Hematopoietic multipotent progenitor cell treated with erythropoietin and hydrocortisone succinate and interleukin-3 and kit ligand, for 8 days (in vitro differentiated cells): ENCODE results near the gene MRPS18A.

Source experiments
- DNase-seq: peaks from one replicate; pipeline ENCODE4 v3.0.0-alpha.2; 2015

Gene MRPS18A

DNA sequence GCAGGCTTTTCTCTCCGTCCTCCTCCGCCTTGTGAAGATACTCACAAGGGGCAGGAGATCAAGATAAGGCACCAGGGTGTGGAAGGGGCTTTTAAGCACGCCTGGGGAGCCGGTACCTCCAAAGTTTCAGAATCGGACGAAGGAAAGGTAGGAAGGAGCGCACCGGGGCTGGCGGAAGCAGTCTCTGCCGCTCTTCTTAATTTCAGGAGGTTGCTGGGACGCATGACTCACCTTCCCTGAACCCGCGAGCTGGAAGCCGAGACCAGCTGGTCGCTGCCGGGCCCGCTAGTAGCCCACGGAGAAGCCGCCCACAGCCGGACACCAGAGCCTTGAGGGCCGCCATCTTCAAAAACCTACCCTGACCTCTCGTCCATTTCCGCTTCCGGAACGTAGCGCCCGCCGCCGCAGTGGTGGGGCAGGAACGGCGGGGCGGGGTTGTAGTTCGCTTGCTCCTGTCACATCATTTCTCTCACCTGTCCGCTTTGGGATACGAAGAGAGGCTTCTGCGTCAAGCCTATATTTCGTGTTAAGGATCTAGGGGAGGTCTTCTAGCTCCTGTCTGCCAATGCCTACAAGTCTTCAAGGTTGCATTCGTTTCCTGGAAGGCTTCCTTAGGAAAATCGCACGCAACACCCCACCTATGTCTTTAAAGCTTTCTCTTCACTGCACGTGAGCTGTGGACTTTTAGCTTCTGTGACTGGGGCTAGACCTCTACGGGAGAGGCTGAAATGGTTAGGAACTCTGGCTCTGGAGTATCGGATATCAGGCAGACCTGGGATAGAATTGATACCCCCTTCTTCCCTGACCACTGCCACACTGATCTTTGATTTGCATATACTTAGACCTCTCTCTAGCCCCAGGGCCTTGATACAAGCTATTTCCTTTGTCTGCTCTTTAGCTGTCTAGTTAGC lies at the start of gene MRPS18A:
MRPS18A (minus strand) TSS at position 355 of the 911 bp plus-strand sequence; CDS start at position 343, 12 bp downstream.
- peak; percentile 82 for DNase-seq

DNA sequence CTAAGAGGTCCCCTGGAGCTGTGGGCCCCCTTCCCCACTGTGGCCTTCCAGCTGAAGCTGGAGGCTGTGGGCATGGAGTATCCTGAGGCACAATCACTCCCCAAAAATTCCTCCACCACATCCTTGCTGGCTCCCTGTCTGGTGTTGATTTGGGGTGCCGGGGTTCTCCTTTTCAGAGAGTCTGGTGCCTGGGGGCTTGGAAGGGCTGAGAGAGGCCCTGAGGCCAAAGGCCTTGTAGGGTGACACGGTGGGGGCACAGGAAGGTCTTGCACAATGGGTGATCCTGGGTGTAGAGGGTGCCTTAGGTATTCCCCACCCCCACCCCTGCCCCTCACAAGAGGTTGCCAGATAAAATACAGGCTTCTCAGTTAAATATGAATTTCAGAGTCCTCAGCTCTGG lies 49.3 kb upstream of the MRPS18A start:
- no peak for DNase-seq

DNA sequence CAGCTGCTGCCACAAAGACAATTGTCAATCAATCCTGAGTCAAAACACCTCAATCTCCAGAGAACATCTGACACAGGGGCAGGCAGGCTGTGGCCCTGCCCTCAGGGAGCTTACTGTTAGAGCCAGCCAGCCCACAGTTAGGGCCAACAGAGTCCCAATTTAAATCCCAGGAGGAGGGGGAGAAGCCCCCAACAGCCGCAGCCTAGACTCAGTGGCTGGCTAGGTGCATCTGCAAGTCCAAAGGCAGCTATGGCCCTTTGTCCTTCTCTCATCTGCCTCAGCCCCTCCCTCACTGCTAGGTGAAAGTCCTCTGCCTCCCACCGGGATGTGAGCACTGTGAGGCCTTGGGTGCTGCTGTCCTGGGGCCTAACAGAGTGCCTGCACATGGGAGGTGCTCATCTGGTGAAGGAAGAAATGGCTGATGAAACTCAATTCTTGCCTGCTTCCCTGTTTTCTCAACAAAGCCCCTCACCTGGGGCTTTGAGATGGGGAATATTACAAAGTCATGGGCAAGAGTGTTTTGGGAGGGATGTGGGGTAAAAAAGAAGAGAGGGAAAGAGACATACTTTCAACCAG lies 48.7 kb upstream of the MRPS18A start:
- DNase-seq = no peak

DNA sequence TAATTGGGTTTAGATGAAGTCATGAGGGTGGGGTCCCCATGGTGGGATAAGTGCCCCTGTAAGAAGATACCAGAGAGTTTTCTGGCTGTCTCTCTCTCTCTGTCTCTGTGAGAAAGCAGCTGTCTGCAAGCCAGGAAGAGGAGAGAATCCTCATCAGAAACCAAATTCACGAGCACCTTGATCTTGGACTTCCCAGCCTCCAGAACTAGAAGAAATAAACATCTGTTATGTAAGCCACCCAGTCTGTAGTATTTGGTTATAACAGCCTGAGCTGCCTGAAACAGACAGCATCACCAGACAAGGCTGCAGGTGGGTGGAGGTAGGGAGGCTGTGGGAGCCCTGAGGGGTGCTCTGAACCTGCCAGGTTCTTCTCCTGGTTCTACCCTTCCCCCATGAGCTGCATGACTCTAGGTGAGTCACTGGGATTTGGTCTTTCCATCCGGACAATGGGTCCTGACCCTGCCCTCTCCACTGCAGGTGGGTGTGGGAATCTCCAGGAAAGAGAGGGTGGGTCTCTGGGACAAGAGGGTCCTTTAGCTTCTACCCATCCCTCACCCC lies 48.1 kb upstream of the MRPS18A start:
- no peak for DNase-seq

DNA sequence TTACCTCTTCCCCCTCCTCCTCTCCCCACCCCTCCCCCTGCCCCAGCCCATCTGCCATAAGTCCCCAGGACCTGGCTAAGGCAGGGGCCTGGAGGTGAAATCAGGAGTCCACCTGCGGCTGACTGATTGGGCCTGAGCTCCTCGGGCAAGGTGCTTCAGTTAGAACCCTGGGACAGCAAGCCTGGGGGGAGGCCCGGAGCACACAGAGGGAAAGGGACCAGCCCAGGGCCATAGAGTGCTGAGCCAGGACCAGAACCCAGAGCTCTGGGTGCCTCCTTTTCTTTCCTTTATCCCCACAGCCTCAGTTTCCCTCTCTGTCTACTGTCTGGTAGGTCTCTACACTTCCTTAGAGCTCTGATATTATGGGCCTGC lies 46.7 kb upstream of the MRPS18A start:
- DNase-seq = no peak

DNA sequence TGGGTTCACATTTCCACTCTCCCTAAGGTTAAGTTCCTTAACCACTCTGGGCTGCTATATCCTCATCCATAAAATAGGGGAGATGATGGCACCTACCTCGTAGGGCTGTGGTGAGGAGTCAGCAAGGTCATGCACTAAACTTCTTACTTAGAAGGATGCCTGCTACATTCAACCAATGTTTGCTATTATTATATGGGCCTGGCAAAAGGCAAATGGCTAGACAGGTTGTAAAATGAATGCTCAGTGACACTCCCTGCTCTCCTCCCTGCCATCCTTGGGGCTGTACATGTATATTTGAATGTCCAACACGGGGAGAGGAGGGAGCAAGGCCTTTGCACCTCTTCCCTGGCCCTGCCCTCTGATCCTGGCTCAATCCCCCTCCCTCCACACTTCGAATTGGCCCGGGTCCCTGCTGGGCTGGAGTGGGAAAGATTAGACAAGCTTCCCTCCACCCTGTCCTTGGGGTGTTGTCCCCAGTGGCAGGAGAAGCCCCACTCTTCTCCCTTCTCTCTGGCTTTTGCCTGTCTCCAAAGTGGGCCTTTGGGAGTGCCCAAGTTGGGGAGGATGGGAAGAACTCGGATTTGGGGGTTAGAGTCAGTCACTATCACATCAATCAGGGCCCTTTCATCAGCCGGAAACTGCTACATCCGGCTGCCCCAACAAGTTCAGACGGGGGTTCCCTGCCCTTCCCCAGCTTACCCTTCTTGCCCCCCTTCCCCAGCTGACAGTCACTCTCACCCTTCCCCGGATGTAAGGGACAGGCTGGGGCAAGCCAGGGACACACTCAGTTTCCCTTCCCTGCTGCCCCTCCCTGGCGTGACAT lies 46.1 kb upstream of the MRPS18A start:
- peak; percentile 25 for DNase-seq

DNA sequence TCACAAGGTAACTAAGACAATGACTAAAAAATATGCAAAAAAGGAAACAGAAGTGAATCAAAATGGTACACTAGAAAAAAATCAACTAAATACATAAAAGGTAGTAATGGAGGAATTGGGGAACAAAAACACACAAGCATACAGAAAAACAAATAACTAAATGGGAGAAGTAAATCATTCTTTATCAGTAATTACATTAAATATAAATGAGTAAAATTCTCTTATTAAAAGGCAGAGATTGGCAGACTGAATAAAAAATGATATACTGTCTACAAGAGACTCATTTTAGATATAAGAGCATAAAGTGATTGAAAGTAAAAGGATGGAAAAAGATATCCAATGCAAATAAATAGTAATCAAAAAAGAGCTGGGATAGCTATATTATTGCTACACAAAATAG lies 43.0 kb upstream of the MRPS18A start:
- no peak for DNase-seq

DNA sequence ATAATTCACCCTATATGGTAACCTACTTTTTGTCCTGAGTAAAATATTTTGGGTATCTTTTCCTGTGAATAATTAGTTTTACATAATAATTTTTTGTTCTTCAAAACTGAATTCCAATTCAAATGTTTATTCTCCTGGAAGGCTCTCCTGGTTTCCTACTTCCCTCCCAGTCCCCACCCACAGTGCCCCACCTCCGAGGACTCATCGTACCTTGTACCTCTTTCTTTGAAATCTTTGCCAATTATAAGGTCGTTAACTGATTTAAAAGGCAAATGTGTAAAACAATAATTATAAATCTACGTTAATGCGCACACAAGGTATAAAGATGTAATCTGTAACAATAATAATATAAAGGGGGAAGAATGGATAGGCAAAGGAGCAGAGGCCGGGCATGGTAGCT lies 41.9 kb upstream of the MRPS18A start:
- DNase-seq = no peak

DNA sequence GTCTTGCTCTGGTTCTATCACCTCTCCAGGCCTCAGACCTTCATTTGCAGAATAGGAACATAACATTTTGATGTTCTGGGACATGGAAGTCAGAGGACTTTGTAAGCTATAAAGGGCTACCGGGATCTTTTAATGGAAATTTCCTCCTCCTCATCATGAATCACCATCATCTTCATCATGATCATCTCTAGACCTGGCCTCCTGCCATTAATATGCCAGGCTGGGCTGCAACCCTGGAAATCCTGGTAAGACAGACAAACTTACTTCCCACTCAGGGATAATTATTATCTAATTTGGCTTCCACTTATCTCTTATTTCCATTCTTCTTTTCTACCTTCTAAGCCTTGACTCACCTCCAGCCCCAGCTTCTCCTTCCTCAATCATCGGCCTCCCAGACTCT lies 41.0 kb upstream of the MRPS18A start:
- DNase-seq = no peak

DNA sequence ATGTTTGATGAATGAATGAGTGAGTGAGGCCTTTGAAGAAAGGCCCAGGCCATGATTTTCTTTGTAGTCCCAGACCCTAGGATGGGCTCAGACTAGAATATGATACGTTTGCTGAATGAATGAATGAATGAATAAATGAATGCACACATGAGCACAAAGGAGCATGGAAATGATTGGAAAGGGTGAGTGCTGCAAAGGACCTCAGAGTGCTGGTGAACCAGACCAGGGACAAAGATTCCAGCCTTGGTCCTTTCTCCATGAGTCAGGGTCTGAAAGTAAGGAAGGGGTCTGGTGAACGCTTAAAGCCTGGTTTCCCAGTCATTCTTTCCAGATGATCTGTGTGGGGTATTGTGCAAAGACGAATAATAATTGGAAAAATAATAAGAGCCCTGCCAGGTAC lies 40.0 kb upstream of the MRPS18A start:
- DNase-seq = no peak

DNA sequence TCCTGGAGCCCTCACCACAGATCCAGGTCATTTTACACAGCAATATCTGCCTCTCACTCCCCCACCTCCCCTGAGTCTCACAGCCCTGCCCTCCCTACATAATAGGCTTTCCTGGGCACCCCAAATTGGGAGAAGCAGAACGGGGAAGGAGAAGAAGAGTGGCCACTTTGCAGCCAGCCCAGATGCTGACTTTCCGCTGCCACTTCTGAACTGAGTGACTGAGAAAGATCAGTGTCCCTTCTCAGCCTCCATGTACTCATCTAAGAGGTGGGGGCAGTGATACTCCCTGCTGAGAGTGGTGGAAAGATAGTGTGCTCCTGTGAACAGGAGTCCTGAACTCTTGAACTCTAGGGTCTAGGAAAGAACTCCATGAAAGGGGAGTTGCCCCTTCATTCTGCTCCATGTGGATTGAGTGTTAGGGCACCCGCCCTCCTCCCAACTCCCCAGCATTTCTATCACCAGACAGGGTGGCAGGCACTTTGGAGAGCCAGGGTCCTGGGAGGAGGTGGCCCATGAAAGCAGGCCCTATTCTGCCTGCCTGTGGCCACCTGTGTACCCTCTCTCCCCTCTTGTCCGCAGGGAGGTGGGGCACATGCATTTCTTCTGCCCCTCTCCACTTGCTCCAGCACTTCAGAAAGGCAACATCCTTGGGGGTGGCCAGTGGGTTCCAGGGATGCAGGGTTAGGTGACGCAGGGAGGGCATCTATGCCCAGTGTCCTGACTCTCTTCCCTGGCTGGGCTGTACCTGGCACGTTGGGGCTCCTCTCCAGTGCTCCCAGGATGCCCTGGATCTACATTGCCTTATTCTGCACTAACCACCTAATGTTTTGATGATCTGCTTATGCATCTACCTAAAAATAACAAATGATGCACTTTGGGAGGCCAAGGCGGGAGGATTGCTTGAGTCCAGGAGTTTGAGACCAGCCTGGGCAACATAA lies 38.3 kb upstream of the MRPS18A start:
- peak; percentile 38 for DNase-seq

DNA sequence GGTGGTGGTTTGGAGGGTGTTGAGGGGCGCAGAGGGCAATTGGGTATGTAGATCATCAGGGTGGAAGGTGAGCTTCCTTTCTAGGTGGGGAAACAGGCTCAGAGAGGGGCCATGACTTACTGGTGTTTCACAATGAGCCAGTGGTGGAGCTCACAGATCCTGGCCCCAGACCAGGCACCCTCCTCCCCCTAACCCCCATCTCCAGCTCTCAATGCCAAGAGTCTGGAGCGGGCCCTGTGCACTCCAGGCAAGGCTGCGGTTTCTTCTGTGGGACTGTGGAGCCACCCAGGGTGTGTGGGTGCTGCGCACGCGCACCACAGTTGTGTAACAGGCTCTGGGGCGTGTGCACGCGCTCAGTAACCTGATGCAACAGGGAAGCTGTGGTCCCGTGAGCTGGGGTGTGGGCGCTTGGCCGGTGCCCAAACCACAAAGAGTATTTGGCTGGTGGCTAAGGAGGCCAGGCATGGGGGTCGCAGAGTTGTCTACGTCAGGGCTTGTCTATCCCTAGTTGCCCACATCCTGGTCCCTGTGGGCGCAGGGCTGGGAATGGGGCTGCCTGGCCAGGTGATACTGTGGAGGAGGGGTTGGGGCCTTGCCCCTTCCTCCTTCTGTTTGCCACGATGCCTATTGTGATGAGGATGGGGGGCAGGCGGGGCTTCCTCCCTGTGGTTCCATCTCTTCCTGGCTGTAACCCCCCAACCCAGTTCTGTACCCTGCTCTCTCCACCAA lies 37.5 kb upstream of the MRPS18A start:
- peak; percentile 98 for DNase-seq

DNA sequence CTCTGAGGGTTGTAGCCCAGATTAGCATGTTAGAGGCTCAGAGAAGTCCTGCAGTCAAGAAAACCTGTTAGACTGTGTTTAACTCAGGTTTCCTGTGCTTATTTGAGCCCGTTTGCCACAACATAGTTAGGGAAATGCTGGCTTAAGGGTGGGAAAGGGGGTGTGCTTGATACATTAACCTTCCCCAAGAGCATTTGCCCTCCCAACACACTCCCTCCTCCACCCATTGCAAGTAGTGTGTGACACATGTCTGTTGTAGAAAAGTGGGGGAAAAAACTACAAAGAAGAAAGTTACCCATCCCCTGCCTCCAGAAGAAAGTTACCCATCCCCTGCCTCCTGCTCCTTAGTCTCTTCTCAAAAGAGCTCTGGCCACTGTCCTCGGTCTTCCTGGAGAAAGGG lies 36.8 kb upstream of the MRPS18A start:
- no peak for DNase-seq

DNA sequence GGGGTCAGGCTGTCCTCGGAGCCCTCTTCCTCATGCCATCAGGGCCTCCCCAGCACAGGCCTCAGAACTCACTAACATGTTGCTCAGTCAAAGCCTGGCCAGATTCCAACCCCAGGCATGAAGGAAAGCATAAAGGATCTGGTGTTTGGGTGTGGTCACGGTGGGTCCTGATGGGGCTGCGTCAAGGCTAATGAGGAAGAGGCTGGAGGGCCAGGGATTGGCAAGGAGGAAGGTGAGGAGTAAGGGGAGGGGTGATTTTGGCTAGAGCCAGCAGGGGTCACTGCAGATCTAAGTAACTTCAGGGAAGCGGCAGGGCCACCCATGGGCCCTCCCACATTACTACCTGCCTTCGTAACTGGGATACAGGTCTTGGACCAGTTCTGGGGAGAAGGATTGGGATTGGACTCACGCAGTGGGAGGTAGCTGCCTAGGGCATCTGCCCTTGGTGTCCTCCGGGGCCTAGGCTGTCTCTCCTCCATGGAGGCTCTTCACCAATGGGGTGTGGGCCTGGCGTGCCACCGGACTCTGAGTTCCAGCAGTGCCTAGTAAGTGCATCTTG lies 36.2 kb upstream of the MRPS18A start:
- peak; percentile 91 for DNase-seq

DNA sequence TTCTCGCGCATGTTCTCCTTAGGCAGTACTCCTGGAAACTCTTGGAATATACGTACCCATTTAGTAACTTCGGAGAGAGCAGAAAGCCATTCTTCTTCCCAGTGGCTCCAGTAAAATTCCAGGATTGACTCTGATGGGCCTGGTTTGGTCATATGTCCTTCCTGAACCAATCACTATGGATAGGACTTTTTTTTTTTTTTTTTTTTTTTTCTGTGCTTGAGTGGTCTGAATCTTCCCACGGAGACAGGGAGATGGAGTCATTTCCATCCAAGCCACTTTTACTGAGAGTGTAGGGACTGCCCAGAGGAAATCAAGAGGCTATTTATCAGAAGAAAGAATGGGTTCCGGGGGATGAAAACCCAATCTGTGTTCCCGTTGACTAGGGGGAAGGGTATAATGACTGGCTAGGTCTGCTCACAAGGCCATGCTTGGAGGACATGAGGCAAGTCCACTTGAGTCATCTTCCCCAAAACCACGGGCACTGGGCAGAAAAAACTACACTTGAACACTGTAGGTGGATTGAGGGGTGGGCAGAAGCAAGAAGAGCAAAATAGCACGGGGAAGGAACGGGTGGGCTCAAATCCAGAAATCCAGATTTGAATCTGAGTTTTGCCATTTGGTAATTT lies 35.4 kb upstream of the MRPS18A start:
- no peak for DNase-seq

DNA sequence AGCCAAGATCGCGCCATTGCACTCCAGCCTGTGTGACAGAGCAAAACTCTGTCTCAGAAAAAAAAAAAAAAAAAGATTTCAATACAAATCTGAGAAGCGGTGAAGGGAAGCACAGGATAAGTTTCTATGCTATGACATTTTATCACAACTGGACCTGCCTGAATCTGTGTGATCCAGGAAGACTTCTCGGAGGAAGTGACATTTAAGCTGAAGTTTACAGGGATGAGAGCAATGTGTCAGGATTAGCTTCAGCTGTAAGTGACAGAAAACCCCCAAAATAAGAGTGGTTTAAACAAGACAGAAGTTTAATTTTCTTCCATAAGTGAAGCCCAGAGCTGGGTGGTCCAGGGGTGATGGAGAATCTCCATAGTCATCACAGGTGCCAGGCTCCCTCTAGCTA lies 33.4 kb upstream of the MRPS18A start:
- DNase-seq = no peak

DNA sequence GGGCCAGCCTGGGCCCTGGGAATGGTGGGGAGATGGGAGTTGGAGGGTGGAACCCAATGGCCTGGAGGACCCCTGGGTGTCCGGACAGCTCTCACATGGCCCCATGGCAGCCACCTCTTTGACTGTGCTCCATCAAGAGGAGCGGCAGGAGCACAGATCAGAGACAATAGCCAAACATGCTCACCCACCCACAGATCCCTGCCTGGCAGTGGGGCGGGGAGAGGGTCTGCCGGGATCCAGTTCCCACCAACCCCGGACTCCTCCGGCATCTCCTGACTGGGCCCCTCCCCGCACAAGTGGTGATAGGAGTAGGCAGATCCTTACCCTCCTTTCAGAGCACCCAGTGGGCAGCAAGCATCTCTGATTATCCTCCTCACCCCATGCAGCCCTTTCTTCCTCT lies 31.9 kb upstream of the MRPS18A start:
- no peak for DNase-seq

DNA sequence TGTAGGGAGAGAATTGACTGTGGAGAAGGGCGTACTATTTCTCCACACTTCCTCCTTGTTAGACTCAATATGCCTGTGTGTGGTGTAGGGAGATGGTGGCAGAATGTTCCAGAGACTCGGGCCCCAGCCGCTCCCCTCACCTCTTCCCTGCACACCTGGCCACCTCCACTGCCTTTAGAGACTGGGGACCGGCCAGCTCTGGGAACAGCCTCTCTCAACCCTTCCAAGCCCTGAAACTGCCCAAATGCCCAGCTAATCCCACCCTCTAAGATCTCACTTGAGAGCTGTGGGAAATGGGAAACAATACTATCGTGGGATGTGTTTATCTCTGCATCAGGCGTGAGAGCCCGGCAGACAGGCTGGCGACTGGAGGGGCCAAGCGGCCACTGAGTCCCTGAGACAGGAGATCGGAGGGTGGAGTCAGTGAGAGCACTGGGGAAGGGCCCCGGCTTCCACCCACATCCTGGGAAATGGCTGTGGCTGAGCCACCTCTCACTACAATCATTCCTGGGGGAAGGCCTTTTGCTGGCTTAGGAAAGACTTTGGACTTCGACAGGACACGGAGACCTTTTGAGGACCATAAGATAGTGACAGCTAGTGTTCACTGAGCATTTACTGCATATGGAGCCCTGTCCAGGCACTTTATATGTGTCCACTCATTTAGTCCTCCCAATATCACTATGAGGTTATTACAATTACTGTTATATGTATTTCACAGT lies 31.0 kb upstream of the MRPS18A start:
- DNase-seq = no peak

DNA sequence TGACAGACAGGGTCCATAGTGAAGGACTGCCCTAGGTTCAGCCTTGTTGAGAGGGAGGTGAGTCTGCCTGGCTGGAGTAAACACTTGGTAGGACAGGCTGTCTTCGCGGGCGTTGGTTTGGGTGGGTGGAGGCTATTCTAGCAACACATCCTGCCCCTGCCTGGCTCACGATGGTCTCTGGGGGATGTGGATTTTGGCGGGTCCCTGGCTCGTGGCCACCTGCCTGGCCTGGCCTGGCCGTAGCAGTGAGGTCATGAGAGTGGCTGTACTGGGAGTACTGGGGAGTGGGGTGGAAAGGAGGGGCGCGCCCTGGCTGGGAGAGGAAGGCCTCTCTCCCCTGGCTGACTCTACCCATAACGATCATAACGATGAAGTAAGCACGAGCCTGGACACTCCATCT lies 30.2 kb upstream of the MRPS18A start:
- no peak for DNase-seq

DNA sequence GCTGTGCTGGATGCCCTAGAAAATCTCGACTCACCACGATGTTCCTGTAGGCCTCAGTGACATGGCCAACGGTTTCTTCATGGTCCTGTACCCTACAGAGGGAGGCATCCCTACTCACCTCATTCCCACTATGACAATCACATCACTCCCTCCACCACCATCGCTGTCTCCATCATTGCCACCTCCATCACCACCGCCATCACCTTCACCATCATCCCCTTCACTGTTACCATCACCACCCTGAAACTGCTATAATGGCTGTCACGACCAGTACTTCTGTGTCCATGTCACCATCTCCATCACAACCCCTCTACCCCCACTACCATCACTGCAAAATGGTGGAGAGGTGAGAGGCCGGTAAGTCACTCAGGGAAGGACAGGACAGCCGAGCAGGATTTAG lies 29.8 kb upstream of the MRPS18A start:
- DNase-seq = no peak
